Upper lobe of left lung (tissue), 6 donors: ENCODE results near the gene DENND1A. TPM values are rescaled to one million over a fixed set of nuclear protein-coding genes. Genes with fewer than 3 reads are reported as not detected.

Experiments
- ATAC-seq, 2 donors: fragments of 200-7000 bp; cut with Tn5 transposase; one replicate each; pipeline ENCODE4 v1.9.1; 2022; ENCODE audit warnings: mild to moderate bottlenecking in 2 of 2, moderate library complexity in 2 of 2; ENCODE audit not compliant: low FRiP score in 2 of 2
- DNase-seq, 2 donors: peaks; one replicate each; pipeline ENCODE4 v3.0.0-alpha.2; 2019 to 2020
- H3K27ac ChIP-seq, 4 donors: fragments of 200-600 bp; sonication (generic); one replicate each; pipeline ENCODE4 v1.5.1; 2016 to 2019
- H3K27me3 ChIP-seq, 4 donors: fragments of 200-600 bp; sonication (generic); one replicate each; pipeline ENCODE4 v1.5.1; 2017 to 2019
- H3K36me3 ChIP-seq, 4 donors: fragments of 200-600 bp; sonication (generic); one replicate each; pipeline ENCODE4 v1.5.1; 2016 to 2019
- H3K4me1 ChIP-seq, 4 donors: fragments of 200-600 bp; sonication (generic); one replicate each; pipeline ENCODE4 v1.5.1; 2018 to 2019
- H3K4me3 ChIP-seq, 4 donors: fragments of 200-600 bp; sonication (generic); one replicate each; pipeline ENCODE4 v1.5.1; 2017 to 2019; ENCODE audit warnings: mild to moderate bottlenecking in 2 of 4, moderate library complexity in 1 of 4
- H3K9me3 ChIP-seq, 4 donors: fragments of 200-600 bp; sonication (generic); one replicate each; pipeline ENCODE4 v1.5.1; 2018 to 2019
- EP300 ChIP-seq, 4 donors: sonication (generic); formaldehyde crosslinking; IDR thresholded peaks; one replicate each; pipeline ENCODE4 v1.5.1; 2017; ENCODE audit warnings: antibody characterized with exemption in 4 of 4, control low read depth in 2 of 4
- POLR2A ChIP-seq, 4 donors: fragments of 450-650 bp; IDR thresholded peaks; one replicate each; pipeline ENCODE4 v1.5.1; 2016 to 2017; ENCODE audit warnings: antibody characterized with exemption in 4 of 4, mild to moderate bottlenecking in 2 of 4
- POLR2AphosphoS5 ChIP-seq, 2 donors: sonication (generic); formaldehyde crosslinking; IDR thresholded peaks; one replicate each; pipeline ENCODE4 v1.5.1; 2017; ENCODE audit warnings: antibody characterized with exemption in 2 of 2
- WGBS, 2 donors: methylation state at CpG; one replicate each; pipeline ENCODE4 v1.1.5; 2017 to 2018; 5-methylcytosine and 5-hydroxymethylcytosine counted together
- total RNA-seq, 6 donors: library from RNA; depleted of rRNA in 4 of 6; stranded (reverse); fragments of >200 nt in 4 of 6; gene quantifications; one replicate each; pipeline versions ENCODE4 v1.1.0 to v1.2.1, GENCODE V29; 2016 to 2021
- TF ChIP-seq, protein P1 (sequence below), 6 experiments: fragments of 450-650 bp in 4 of 6; fragments of 200-600 bp in 2 of 6; sonication (generic) in 2 of 6; IDR thresholded peaks; one replicate each; pipeline ENCODE4 v1.5.1; 2016 to 2019; ENCODE audit warnings: antibody characterized with exemption in 6 of 6
- donor health status: DM: no; HTN: no; CAD: no; lungs with moderate emphysema.
- donor health status: DM: no; HTN: yes; CAD: no; lungs with severe emphysema.

DENND1A gene
- total RNA-seq, 6 donors from 2014 or later = 9.8 to 46.1 (median 16.0) TPM

DNA sequence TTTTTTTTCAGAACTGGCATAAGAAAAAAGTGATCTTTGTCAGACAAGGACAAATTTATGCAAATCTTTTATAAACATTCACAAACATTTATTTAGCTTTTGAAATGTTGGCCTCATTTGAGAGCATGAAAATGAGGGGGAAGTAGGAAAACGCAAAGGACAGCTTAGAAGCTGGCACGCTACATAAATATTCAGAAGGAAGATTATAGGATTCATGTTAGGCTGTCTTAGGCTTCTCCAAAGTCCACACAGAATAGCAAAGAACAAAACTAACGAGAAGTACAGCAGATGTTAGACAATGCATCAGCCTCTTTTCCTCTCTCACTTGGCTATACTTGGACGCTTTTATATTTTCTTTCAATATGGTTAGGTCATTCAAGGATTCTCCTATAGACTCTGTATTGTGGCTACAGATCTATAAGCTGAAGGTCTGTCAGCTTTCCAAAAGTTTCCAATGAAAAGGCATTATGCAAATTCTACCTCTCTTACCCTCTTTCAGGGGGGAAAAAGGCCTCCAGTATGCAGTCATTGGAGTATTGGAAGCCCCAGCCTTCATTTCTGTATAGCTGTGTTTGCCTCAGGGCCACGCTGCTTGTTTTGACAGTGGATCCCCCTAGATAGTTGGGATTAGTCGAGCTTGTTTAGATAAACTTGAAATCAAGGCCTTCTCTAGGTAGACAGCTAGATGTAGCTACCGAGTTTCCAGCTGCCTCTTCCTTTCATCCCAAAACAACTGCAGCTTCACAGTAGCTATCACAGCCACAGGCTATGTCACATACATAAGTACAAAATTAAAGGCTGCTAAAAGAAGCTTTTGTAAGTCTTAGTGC, 153.0 kb downstream of the DENND1A start:
- H3K9me3 ChIP-seq = no peaks in the 10 kb centered on the region
- WGBS, 2 donors = 90 to 93% methylated on average over 7 of the region's 7 CpGs
- DNase-seq (no peak), ATAC-seq (no peak)
- H3K27ac ChIP-seq = no peak overlapping the region
- TF ChIP-seq, protein P1, sequence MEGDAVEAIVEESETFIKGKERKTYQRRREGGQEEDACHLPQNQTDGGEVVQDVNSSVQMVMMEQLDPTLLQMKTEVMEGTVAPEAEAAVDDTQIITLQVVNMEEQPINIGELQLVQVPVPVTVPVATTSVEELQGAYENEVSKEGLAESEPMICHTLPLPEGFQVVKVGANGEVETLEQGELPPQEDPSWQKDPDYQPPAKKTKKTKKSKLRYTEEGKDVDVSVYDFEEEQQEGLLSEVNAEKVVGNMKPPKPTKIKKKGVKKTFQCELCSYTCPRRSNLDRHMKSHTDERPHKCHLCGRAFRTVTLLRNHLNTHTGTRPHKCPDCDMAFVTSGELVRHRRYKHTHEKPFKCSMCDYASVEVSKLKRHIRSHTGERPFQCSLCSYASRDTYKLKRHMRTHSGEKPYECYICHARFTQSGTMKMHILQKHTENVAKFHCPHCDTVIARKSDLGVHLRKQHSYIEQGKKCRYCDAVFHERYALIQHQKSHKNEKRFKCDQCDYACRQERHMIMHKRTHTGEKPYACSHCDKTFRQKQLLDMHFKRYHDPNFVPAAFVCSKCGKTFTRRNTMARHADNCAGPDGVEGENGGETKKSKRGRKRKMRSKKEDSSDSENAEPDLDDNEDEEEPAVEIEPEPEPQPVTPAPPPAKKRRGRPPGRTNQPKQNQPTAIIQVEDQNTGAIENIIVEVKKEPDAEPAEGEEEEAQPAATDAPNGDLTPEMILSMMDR (IDR thresholded peaks at IDR 0.05) = no peak
- TF ChIP-seq POLR2A (IDR thresholded peaks at IDR 0.05) (no peak), POLR2AphosphoS5 (IDR thresholded peaks at IDR 0.05) (no peak), EP300 (IDR thresholded peaks at IDR 0.05) (no peak)
- H3K36me3 ChIP-seq = no peaks in the 10 kb centered on the region
- H3K4me3 ChIP-seq = no peak overlapping the region
- peaks cover 0 to 3% (median 0%) of the 10 kb centered on the region in 4 donors for H3K4me1 ChIP-seq
- H3K27me3 ChIP-seq = no peaks in the 10 kb centered on the region

DNA sequence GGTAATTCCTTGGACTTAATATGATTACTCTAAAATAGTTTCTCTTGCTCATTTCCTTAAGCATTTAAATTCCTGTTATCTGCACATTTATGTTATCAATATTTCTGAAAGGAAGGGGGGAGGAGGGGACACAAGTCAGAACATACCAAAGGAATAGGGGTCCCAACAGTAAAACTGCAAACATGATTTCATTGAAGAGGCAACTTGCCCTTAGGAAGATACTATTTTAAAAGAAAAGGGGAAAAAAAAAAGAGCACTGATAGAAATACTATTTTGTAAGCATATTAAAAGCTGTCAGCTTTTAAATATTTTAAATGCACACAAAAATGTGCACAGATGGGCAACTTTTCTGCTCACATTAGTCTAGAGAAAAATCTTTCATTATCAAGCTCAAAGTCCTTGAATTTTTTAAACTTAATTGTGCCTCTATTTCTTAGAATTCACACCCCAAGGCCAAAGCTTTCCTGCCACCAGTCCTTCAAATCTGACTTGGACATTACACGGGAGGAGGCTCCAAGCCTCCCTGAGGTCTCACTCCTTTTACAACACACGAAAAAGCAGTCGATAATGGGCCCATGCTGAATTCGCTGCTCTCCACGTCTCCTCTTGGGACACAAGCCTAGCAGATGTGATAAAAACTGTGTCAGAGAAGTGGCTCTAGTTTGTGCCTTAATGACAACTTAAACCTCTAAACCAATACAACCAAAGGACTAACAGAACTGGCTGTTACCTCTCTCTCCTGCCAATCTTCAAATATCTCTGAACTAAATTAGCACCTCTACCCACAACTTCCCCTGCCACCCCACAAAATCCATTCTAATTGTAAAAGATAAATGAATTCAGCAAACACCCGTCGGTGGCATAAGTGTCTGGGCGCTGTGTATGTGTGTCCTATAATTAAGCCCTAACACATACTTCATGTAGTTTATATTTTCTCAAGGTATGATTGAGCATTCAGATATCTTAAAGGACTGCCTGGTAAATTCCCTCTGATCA, 154.3 kb downstream of the DENND1A start:
- no peaks in the 10 kb centered on the region for H3K36me3 ChIP-seq
- H3K4me3 ChIP-seq = no peak overlapping the region
- WGBS, 2 donors = 80 to 92% methylated on average over 8 of the region's 8 CpGs
- TF ChIP-seq POLR2A (IDR thresholded peaks at IDR 0.05) (no peak), POLR2AphosphoS5 (IDR thresholded peaks at IDR 0.05) (no peak), EP300 (IDR thresholded peaks at IDR 0.05) (no peak)
- TF ChIP-seq, protein P1 (IDR thresholded peaks at IDR 0.05) = no peak
- no peak for ATAC-seq
- no peaks in the 10 kb centered on the region for H3K27me3 ChIP-seq
- H3K9me3 ChIP-seq = no peaks in the 10 kb centered on the region
- no peak overlapping the region for H3K27ac ChIP-seq
- no peak for DNase-seq
- H3K4me1 ChIP-seq = peaks cover 0 to 3% (median 0%) of the 10 kb centered on the region in 4 donors

DNA sequence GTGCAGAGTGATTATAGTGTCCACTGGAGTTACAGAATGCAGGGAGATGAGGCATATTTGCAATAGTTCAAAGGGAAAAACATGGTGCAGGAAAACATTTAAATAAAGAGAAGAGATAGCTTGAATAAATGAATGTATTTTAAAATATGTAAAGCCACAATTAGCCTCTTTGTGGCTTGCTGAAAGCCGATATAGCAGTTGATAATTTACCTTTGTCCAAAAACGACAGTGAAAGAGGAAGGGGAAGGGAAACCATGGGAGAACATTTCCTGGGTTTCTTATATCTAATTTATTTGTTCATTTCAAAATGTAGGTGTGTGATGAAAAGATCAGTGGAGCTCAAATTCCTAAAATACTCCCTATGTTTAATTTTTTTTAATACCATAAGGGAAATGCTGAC, 156.1 kb downstream of the DENND1A start:
- TF ChIP-seq POLR2A (IDR thresholded peaks at IDR 0.05) (no peak), EP300 (IDR thresholded peaks at IDR 0.05) (no peak), POLR2AphosphoS5 (IDR thresholded peaks at IDR 0.05) (no peak)
- TF ChIP-seq, protein P1 (IDR thresholded peaks at IDR 0.05) = no peak
- ATAC-seq = no peak
- no peak overlapping the region for H3K27ac ChIP-seq
- no peaks in the 10 kb centered on the region for H3K36me3 ChIP-seq
- peaks cover 0 to 3% (median 0%) of the 10 kb centered on the region in 4 donors for H3K4me1 ChIP-seq
- H3K4me3 ChIP-seq = no peak overlapping the region
- 49 to 55% methylated on average over 2 of the region's 2 CpGs for WGBS, 2 donors
- no peaks in the 10 kb centered on the region for H3K27me3 ChIP-seq
- no peak for DNase-seq
- no peaks in the 10 kb centered on the region for H3K9me3 ChIP-seq

DNA sequence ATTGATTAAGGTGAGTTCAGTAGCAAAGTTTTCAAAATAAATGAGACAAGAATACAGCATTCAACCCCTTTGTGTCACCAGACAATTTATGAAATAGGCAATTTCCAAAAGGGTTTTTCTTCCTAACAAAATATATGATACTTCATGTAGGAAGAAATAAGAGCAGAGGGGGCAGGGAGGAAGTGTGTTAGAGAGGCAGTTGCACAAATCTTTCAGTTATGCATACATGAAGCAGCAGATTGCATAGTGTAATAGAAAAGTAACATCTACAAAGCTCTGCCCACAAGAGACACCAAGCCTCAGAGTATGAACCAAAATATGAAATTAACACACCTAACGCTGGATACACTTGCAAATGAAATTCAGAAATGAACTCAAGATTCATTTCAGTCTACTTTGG, 157.0 kb downstream of the DENND1A start:
- DNase-seq = no peak
- H3K4me1 ChIP-seq = peaks cover 0 to 3% (median 0%) of the 10 kb centered on the region in 4 donors
- no peak for ATAC-seq
- TF ChIP-seq, protein P1 (IDR thresholded peaks at IDR 0.05) = no peak
- no peak for TF ChIP-seq POLR2A (IDR thresholded peaks at IDR 0.05)
- no peak for TF ChIP-seq EP300 (IDR thresholded peaks at IDR 0.05)
- no peak for TF ChIP-seq POLR2AphosphoS5 (IDR thresholded peaks at IDR 0.05)
- no peaks in the 10 kb centered on the region for H3K27me3 ChIP-seq
- no peaks in the 10 kb centered on the region for H3K36me3 ChIP-seq
- H3K27ac ChIP-seq = no peak overlapping the region
- no peaks in the 10 kb centered on the region for H3K9me3 ChIP-seq
- 76 to 87% methylated on average over 1 of the region's 1 CpG for WGBS, 2 donors
- no peak overlapping the region for H3K4me3 ChIP-seq
